ENCODE measurements around the gene SLC6A12.

DNA sequence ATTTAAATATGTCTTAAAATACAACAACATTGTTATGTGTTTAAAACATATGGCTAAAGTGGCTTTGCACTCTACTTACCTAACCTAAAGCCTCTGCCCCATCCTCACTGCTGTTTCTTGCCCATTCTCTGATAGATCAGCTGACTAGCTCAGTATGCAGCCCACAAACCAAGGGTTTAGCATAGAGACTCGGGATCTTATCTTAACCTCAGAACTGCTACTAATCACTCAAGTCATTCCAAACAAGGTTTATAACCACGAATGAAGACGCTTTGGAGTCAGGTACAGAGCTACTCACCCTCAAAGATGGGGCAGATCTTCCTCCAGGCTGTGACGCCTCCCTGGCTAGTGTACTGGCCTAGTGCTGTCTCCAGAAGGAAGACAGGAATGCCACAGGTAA is 29.4 kb upstream of the SLC6A12 start:
- TF ChIP-seq, protein P1, sequence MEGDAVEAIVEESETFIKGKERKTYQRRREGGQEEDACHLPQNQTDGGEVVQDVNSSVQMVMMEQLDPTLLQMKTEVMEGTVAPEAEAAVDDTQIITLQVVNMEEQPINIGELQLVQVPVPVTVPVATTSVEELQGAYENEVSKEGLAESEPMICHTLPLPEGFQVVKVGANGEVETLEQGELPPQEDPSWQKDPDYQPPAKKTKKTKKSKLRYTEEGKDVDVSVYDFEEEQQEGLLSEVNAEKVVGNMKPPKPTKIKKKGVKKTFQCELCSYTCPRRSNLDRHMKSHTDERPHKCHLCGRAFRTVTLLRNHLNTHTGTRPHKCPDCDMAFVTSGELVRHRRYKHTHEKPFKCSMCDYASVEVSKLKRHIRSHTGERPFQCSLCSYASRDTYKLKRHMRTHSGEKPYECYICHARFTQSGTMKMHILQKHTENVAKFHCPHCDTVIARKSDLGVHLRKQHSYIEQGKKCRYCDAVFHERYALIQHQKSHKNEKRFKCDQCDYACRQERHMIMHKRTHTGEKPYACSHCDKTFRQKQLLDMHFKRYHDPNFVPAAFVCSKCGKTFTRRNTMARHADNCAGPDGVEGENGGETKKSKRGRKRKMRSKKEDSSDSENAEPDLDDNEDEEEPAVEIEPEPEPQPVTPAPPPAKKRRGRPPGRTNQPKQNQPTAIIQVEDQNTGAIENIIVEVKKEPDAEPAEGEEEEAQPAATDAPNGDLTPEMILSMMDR (IDR thresholded peaks at IDR 0.05) = no peak
- no peak for TF ChIP-seq EP300 (IDR thresholded peaks at IDR 0.05)
- no peak for TF ChIP-seq POLR2AphosphoS5 (IDR thresholded peaks at IDR 0.05)
- no peak for TF ChIP-seq POLR2A (IDR thresholded peaks at IDR 0.05)
